Stimulated activated CD4-positive, alpha-beta T cell treated with anti-CD3 and anti-CD28 coated beads, Interleukin-2, amount 100 ng/mL, for 48 hours (primary cell): ENCODE measurements around the gene VTI1A.
"Not testable (repeated sequence)": the region's sequence is repeated elsewhere in the genome, so short reads cannot be mapped to it uniquely, and the experiment has no call there.

ENCODE experiments used
- DNase-seq, 2 donors: peaks; one replicate each; pipeline ENCODE4 v3.0.0-alpha.2; 2020

Gene VTI1A

DNA sequence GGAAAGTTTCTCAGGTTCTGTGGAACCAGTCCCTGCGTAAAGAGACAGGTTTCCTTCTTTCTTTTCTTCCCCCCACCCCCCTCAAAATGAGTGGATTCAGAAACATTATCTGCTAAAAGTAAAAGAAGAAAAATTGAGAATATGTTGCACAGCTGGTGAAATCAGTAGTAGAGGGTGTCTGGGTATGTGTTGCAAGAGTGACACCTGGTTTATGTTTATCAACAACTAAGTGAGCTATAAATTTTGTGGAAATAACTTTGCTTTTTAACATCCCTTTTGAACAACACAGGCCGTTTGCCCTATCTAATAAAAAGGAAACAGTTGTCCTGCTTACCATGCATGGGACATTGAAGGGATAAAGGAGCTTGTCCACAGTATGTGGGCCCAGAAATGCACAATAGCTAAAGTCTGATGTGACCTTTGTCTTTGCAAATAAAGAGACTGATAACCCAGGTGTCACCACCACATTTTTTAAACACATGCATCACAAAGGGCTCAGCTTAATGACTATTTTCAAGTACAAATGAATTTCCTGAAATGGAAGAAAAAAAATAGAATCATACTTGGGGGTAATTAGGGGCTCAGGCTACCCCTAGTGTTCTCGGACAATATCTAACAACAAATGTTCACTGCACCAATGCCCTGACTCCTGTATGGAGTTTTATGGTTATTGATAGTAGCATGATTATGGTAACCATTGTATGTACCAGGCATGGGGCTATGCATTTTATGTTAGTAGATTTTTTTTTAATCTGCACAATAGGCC, 281.3 kb downstream of the VTI1A start:
- DNase-seq: no peak

DNA sequence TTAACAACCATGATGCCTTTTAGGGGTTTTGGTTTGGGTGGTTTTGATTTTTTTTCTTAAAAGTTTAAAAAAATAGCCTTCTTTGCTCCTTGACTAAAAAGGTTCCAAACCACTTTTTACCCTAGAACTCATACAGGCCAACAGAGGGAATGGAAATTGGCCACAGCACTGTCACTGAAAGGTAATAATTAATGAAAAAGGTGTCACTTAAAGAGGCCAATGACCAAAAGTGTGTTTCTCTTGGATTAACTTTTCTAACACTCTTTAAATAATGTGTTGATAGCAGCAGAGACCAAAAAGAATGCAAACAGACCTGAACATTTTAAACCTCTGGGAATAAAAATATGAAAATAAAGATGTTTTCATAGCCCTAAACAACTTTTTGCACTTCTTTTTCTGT, 282.0 kb downstream of the VTI1A start:
- no peak for DNase-seq

DNA sequence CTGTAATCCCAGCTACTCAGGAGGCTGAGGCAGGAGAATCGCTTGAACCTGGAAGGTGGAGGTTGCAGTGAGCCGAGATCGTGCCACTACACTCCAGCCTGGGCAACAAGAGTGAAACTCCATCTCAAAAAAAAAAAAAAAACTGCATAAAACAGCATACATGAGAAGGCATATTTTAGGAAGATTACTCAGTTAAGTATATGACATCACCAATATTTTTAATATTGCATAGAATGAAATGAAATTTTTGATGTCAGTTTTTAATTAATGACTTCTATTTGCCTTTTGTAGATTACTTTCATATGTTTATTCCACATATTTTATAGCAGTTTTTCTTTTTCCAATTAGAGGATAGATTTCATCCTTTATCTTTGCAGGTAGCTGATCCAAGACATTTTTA, 284.4 kb downstream of the VTI1A start:
- DNase-seq: not testable (repeated sequence)

- DNase-seq: no peak
Observed at GRCh38 chr10:112732277-112732921, 285.4 kb downstream of the VTI1A start.

DNA sequence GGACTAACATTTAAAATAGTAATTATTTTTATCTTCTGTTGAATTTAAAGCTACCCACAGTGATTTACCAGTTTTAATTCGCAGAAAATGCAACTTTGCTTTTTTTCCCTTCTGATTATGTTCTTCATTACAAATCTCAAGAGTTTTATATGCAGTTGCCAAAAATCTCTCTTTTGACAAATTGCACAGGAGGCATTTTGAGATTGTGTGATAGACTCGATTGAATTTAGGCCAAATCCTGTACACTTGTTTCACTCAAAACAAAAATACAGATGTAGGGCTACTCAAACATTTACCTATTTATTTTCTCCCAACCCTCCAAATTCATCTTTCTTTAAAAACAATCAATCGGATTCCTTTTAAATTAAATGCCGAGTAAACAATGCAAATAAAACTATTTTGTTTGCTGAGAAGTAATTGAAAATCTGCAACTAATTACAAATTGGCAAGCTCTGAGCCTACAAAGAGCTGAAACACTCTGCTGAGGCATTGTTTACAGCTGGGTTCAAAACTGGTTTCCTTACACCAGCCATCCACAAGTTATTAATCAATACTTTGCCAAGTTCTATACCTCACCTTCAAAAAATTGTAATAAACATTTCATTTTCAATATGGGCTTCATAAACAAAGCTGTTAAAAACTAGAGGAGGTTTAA, 288.2 kb downstream of the VTI1A start:
- no peak for DNase-seq

GRCh38 chr10:112738606-112739591, 291.9 kb downstream of the VTI1A start:
- no peak for DNase-seq

- DNase-seq: no peak
Observed at GRCh38 chr10:112739592-112740353, 292.8 kb downstream of the VTI1A start.

GRCh38 chr10:112741830-112742402, 294.9 kb downstream of the VTI1A start:
- no peak for DNase-seq

DNA sequence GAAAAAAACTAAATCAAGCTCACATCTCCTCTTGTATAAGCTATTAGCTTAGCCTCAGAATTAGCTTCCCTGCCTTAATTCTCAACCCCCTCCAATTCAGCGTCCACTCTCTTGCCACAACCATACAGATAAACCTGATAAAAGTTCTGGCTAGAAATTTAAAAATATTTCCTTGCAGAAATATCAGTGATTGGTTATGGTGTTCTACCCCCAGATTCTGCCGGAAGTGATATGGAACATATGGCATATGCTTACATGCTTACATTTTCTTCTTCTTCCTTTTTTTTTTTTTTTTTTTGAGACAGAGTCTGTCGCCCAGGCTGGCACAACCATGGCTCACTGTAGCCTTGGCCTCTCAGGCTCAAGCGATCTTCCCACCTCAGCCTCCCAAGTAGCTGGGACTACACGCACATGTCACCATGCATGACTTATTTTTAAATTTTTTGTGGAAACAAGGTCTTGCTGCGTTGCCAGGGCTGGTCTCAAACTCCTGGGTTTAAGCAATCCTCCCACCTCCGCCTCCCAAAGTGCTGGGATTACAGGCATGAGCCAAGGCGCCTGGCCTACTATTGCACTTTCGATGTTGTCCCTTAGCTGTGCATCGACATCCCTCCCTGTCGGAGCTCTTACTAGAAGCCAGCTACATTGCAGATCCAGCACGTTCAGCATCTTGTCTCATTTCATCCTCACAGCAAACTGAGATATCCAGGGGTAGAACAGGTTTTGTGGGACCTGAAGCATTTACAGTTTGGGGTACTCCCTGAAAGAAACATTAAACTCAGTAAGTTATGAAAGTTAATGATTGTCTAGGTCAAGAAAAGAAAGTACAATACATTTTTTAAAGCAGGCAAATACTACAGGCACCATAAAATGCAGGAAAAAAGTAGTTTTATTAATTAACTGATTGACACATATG, 297.4 kb downstream of the VTI1A start:
- no peak for DNase-seq

GRCh38 chr10:112746329-112746728, 299.3 kb downstream of the VTI1A start:
- no peak for DNase-seq

DNA sequence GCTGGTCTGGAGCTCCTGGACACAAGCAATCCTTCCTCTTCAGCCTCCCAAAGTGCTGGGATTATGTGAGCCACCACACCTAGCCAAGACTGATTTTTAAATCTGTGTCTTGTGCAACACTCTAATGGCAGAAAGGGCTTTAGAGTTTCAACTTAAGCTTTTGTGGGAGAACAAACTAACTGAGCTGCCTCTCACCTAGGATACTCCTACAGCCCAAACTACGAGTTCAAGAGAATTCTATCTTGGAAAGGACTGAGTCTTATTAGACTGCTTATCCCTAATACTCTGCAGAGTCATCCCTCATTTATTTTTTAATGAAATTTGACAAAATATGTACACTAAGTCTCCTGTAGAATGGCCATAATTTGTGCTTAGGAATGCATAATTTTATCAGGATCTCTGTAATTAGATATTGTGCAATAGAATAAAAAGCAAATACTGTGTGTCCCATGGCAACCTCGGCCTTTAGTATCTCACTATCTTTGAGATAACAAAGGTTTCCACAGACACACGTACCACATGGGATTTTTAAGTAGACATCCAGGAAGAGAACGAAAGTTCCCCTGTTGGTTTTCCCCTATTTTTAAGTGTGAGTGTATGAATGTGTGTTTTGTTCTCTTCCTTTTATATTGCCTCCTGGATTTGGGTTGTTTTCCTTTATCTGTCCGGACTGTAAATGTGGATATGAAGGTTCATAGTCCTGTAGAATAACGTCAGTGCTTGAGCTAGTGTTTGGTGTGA, 303.6 kb downstream of the VTI1A start:
- no peak for DNase-seq

DNA sequence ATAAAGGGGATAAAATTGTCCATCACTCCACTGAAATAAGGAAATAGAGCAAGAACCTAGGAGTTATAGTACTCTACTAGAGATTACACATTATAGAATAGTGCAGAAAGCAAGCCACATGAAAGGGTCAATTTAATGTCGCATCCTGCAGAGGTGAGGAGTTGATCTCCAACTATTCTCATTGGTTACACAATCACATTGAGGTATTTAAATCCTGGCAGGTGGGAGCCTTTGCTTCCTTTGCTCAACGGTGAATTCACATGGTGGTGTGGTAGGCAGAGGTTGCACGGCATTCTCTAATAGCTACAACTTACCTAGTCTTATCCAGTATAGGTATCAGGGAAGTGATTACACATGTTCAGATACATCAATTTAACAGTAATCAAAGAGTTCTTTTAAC, 304.6 kb downstream of the VTI1A start:
- DNase-seq: no peak

- DNase-seq: no peak
Observed at GRCh38 chr10:112752288-112752687, 305.3 kb downstream of the VTI1A start.

DNA sequence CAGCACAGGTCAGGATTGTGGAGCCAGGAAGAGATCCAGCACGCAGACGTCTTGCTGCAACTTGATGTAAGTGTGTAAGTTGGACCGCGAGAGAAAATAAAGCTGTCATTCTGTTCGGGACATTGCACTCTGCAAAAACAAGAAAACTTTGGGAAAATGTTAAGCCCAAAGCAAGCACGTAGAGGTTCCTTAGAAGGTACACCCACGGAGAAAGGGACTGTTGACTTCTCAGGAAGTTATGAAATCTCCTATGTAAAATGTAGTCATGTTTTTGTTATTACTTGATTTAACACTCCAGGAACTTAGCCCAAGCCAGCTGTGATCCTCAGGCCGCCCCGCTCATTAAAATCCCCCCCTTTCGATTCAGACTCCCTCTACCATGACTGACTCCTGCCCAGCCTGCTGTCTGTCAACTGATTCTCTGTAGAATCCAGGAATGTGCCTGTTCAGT, 307.0 kb downstream of the VTI1A start:
- no peak for DNase-seq

- no peak for DNase-seq
Observed at GRCh38 chr10:112755446-112756234, 308.6 kb downstream of the VTI1A start.

- no peak for DNase-seq
Observed at GRCh38 chr10:112756235-112756527, 309.2 kb downstream of the VTI1A start.

DNA sequence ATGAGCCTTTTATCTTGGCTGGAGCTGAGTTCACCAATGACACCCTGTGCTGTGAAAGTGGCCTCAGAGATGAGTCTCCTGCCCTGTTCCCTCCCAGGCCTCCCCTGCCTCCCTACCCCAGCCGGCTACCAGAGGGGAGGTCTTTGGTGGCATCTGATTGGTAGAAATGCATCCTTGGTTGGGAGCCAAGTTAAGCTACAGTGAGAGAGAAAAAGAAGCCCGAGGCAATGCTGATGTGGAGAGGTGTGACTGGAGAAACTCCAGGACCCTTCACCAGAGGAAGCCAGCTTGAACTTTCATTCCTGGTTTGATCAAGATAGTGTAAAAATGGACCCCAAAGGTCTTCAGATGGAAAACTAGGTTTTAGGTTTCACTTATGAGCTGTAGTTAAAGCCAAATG, 311.9 kb downstream of the VTI1A start:
- DNase-seq: no peak

DNA sequence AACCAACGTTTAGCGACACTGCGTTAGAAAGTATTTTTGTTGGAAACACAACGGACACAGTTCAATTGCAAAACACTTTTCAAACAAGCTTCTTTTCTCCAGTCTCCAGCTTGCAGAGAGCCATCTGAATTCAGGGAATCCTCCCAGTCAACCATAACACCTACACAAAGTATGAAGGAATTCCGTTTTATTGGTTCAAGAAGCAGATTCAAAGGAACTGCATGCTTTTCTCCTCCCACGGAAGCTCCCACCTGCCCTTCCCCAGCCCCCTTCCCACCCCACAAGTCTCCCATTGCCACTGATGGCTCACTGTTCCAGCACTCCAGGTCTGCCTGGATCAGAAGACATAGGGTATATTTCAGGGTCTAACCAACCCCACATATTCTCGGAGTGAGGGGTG, 312.5 kb downstream of the VTI1A start:
- DNase-seq: no peak

DNA sequence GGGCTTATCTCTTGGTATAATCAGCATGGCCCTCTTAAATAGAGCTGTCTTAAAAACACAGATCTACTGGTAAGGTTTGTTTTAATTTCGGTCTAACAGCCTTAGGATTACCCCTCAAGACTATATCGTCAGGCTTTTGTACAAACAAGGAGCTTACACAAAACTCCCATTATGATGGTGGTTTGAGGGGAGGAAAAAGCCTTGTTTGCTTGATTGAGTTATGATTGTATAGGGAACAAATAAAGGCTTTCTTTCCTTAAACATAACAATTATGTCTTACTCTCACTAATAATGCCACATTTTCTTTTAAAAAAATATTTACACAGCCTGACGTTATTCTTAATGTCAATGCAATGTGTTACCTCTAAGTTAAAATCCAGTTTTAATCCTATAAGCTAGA, 314.2 kb downstream of the VTI1A start:
- no peak for DNase-seq
